Neural crest cell (in vitro differentiated cells): ENCODE results near the gene RPS2. TPM values are rescaled to one million over a fixed set of nuclear protein-coding genes. Genes with fewer than 3 reads are reported as not detected.
A peak's percentile ranks its signal among the peaks of the same experiment; 100 is the strongest.

ENCODE experiments used
- DNase-seq: peaks from one replicate; pipeline ENCODE4 v3.0.0; 2021; ENCODE audit warnings: low read depth, mixed read lengths, low spot score
- H3K27ac Mint-ChIP-seq: one replicate; pipeline ENCODE4 v1.8.0; 2021; ENCODE audit warnings: mild to moderate bottlenecking, mixed read lengths; ENCODE audit not compliant: unreplicated experiment
- H3K27me3 Mint-ChIP-seq: 2 replicates; pipeline ENCODE4 v1.8.0; 2021; ENCODE audit warnings: low read depth, mild to moderate bottlenecking, mixed read lengths
- H3K36me3 Mint-ChIP-seq: 2 replicates; pipeline ENCODE4 v1.8.0; 2021; ENCODE audit warnings: low read depth, mild to moderate bottlenecking, mixed read lengths
- H3K4me1 Mint-ChIP-seq: 2 replicates; pipeline ENCODE4 v1.8.0; 2021; ENCODE audit warnings: mixed read lengths
- H3K4me3 Mint-ChIP-seq: one replicate; pipeline ENCODE4 v1.8.0; 2021; ENCODE audit warnings: mild to moderate bottlenecking, mixed read lengths
- H3K9me3 Mint-ChIP-seq: 2 replicates; pipeline ENCODE4 v1.8.0; 2021; ENCODE audit warnings: mixed read lengths
- CTCF ChIP-seq: fragments of 200-600 bp; sonication (generic); conservative IDR thresholded peaks from 2 replicates; pipeline ENCODE4 v1.5.0; 2021; ENCODE audit warnings: antibody characterized with exemption, mild to moderate bottlenecking
- total RNA-seq: library from RNA; stranded (reverse); gene quantifications from 2 replicates; pipeline ENCODE4 v1.2.1, GENCODE V29; 2021

RPS2 gene
- total RNA-seq, 1 donor from 2014 or later = 3,508 TPM

- Mint-ChIP-seq H3K9me3 (no peaks in the 10 kb centered on the region), H3K36me3 (no peaks in the 10 kb centered on the region), H3K4me3 (no peak overlapping the region), H3K4me1 (peaks cover 7% of the 10 kb centered on the region), H3K27ac (no peak overlapping the region), H3K27me3 (peaks cover 11% of the 10 kb centered on the region)
- no peak for TF ChIP-seq CTCF
- DNase-seq = no peak
These were observed 32.3 kb downstream of the RPS2 start for GRCh38 chr16:1932050-1933028.

- H3K4me1 Mint-ChIP-seq = peaks cover 7% of the 10 kb centered on the region
- H3K36me3 Mint-ChIP-seq = no peaks in the 10 kb centered on the region
- no peaks in the 10 kb centered on the region for H3K9me3 Mint-ChIP-seq
- peaks cover 11% of the 10 kb centered on the region for H3K27me3 Mint-ChIP-seq
- H3K4me3 Mint-ChIP-seq = no peak overlapping the region
- no peak overlapping the region for H3K27ac Mint-ChIP-seq
- DNase-seq = no peak
- TF ChIP-seq CTCF = no peak
These were observed 34.3 kb downstream of the RPS2 start for GRCh38 chr16:1930338-1930720.

- peak; percentile 98 for DNase-seq
- Mint-ChIP-seq H3K4me1 (peaks cover 7% of the 10 kb centered on the region), H3K4me3 (no peak overlapping the region), H3K9me3 (no peaks in the 10 kb centered on the region), H3K27ac (no peak overlapping the region), H3K27me3 (peaks cover 15% of the 10 kb centered on the region), H3K36me3 (no peaks in the 10 kb centered on the region)
- TF ChIP-seq CTCF = peak; percentile 93
These were observed 34.9 kb downstream of the RPS2 start for GRCh38 chr16:1929578-1930337.

GRCh38 chr16:1929105-1929504 is 35.5 kb downstream of the RPS2 start:
- DNase-seq = no peak
- Mint-ChIP-seq H3K36me3 (no peaks in the 10 kb centered on the region), H3K4me1 (peaks cover 7% of the 10 kb centered on the region), H3K9me3 (no peaks in the 10 kb centered on the region), H3K27ac (no peak overlapping the region), H3K4me3 (peak overlapping the region; percentile 76), H3K27me3 (peaks cover 21% of the 10 kb centered on the region)
- TF ChIP-seq CTCF = no peak

GRCh38 chr16:1926271-1926670 is 38.4 kb downstream of the RPS2 start:
- H3K27ac Mint-ChIP-seq = no peak overlapping the region
- no peak for TF ChIP-seq CTCF
- no peaks in the 10 kb centered on the region for H3K36me3 Mint-ChIP-seq
- peaks cover 9% of the 10 kb centered on the region for H3K4me1 Mint-ChIP-seq
- H3K27me3 Mint-ChIP-seq = peaks cover 43% of the 10 kb centered on the region
- no peak for DNase-seq
- no peaks in the 10 kb centered on the region for H3K9me3 Mint-ChIP-seq
- H3K4me3 Mint-ChIP-seq = no peak overlapping the region
